Endothelial cell of umbilical vein (primary cell): ENCODE data around the gene LHX2. TPM values are rescaled to one million over a fixed set of nuclear protein-coding genes. Genes with fewer than 3 reads are reported as not detected.
A peak's percentile ranks its signal among the peaks of the same experiment; 100 is the strongest.

Experiments used
- BruUV-seq: library from RNA; stranded (reverse); fragments of 400-500 nt; replicated peaks from 2 replicates; lab custom pipeline; 2021; lab: Mats Ljungman, UMichigan
- CTCF ChIA-PET: fragments of 300-600, 350-600 bp; sonication (Branson Sonifier 250); formaldehyde crosslinking; loops from one replicate; lab custom pipeline; 2021; ENCODE audit warnings: antibody characterized with exemption, inconsistent platforms; lab: Charles Lee
- POLR2A ChIA-PET: fragments of 300-600, 350-600 bp; sonication (Branson Sonifier 250); formaldehyde crosslinking; loops from one replicate; lab custom pipeline; 2021; ENCODE audit warnings: antibody characterized with exemption, inconsistent platforms; lab: Charles Lee
- DNase-seq: peaks from one replicate; pipeline ENCODE4 v3.0.0-alpha.2; 2011; ENCODE audit warnings: low read depth, low spot score
- FAIRE-seq: peaks from 2 replicates; lab custom pipeline; 2011; peaks lifted over from hg19 to GRCh38; lab: Jason Lieb, UNC
- H2AFZ ChIP-seq: 2 replicates; pipeline ENCODE4 v1.6.0; 2012; ENCODE audit warnings: low read depth, low read length, control low read depth, inconsistent platforms
- H3K27ac ChIP-seq: 2 replicates; pipeline ENCODE4 v1.5.1; 2011; ENCODE audit warnings: low read depth, mild to moderate bottlenecking, control low read depth, low read length, moderate library complexity; ENCODE audit not compliant: insufficient read depth
- H3K27me3 ChIP-seq, 2 experiments: 2 replicates each; pipeline versions ENCODE4 v1.6.0 to v1.6.1; 2011; ENCODE audit warnings: low read length in 2 of 2, mixed read lengths in 1 of 2; ENCODE audit not compliant: control insufficient read depth in 2 of 2, insufficient read depth in 2 of 2
- H3K36me3 ChIP-seq, 2 experiments: 2 replicates in 1 of 2; 3 replicates in 1 of 2; pipeline ENCODE4 v1.5.1; 2011; ENCODE audit warnings: low read length in 2 of 2, mild to moderate bottlenecking in 1 of 2, moderate library complexity in 1 of 2; ENCODE audit not compliant: control insufficient read depth in 2 of 2, insufficient read depth in 2 of 2; ENCODE audit errors: extremely low read depth in 1 of 2
- H3K4me1 ChIP-seq: 3 replicates; pipeline ENCODE4 v1.5.1; 2011; ENCODE audit warnings: mild to moderate bottlenecking, low read length; ENCODE audit not compliant: control insufficient read depth, insufficient read depth; ENCODE audit errors: extremely low read depth
- H3K4me2 ChIP-seq: 2 replicates; pipeline ENCODE4 v1.6.1; 2011; ENCODE audit warnings: low read length, control low read depth, mixed read lengths; ENCODE audit not compliant: insufficient read depth
- H3K4me3 ChIP-seq, 3 experiments: fragments of 200-600 bp in 1 of 3; sonication (generic), shearing (Covaris generic) in 1 of 3; replicated peaks in 1 of 3; 2 replicates each; pipeline ENCODE4 v1.5.1; 2011 to 2016; ENCODE audit warnings: control low read depth in 3 of 3, low read length in 3 of 3, mild to moderate bottlenecking in 2 of 3, inconsistent platforms in 1 of 3, low read depth in 1 of 3, moderate library complexity in 1 of 3; ENCODE audit not compliant: insufficient read depth in 1 of 3
- H3K79me2 ChIP-seq: 2 replicates; pipeline ENCODE4 v1.6.0; 2012; ENCODE audit warnings: low read length, inconsistent platforms; ENCODE audit not compliant: control insufficient read depth, insufficient read depth
- H3K9ac ChIP-seq: replicated peaks from 2 replicates; pipeline ENCODE3; 2011; ENCODE audit warnings: low read length, control low read depth; ENCODE audit not compliant: insufficient read depth; ENCODE audit errors: extremely low read depth
- H3K9me1 ChIP-seq: replicated peaks from 3 replicates; pipeline ENCODE4 v1.6.0; 2011; ENCODE audit warnings: mild to moderate bottlenecking, low read length; ENCODE audit not compliant: control insufficient read depth, insufficient read depth; ENCODE audit errors: extremely low read depth
- H3K9me3 ChIP-seq: replicated peaks from 2 replicates; pipeline ENCODE4 v1.5.1; 2012; ENCODE audit warnings: low read length, inconsistent platforms; ENCODE audit not compliant: control insufficient read depth, insufficient read depth
- H4K20me1 ChIP-seq: replicated peaks from 2 replicates; pipeline ENCODE3; 2011; ENCODE audit warnings: mild to moderate bottlenecking, low read length; ENCODE audit not compliant: control insufficient read depth, insufficient read depth; ENCODE audit errors: extremely low read depth
- EZH2 ChIP-seq: IDR thresholded peaks from 2 replicates; pipeline ENCODE4 v1.6.1; 2012; ENCODE audit warnings: borderline replicate concordance, low read depth, mild to moderate bottlenecking, moderate library complexity, low read length, inconsistent platforms; ENCODE audit not compliant: severe bottlenecking
- FOS ChIP-seq: IDR thresholded peaks from 2 replicates; pipeline ENCODE4 v1.6.1; 2011; ENCODE audit warnings: mild to moderate bottlenecking, low read length, moderate library complexity, borderline replicate concordance; ENCODE audit not compliant: insufficient read depth
- POLR2A ChIP-seq: IDR thresholded peaks from 2 replicates; pipeline ENCODE4 v1.6.1; 2012; ENCODE audit warnings: low read depth, mild to moderate bottlenecking, control low read depth, low read length
- dilution Hi-C: fragments of 300-500 bp; cut with MboI; formaldehyde crosslinking; loops from one replicate; pipeline ENCODE4 v1.15.0; 2019; ENCODE audit warnings: low sequenced_read_pairs; ENCODE audit not compliant: extremely low pct_ligation_motif_present
- intact Hi-C: fragments of 100-400 bp; cut with micrococcal nuclease; formaldehyde crosslinking; loops from one replicate; pipeline ENCODE4 v1.10.0; 2022
- polyA plus RNA-seq, 4 experiments: library from polyadenylated mRNA; depleted of rRNA in 3 of 4; stranded (reverse) in 3 of 4; unstranded in 1 of 4; fragments of >200 nt; gene quantifications; 2 replicates each; pipeline versions ENCODE4 v1.2.1 to v1.2.3, GENCODE V29; 2011 to 2012; ENCODE audit warnings: missing spikeins in 1 of 4
- total RNA-seq: library from RNA; stranded (reverse); gene quantifications from 2 replicates; pipeline ENCODE4 v1.2.3, GENCODE V29; 2021
- TF ChIP-seq, protein P1 (sequence below), 2 donors: IDR thresholded peaks; 1 replicate in 1 of 2; 2 replicates in 1 of 2; pipeline ENCODE4 v1.5.1; 2011; ENCODE audit warnings: low read length in 2 of 2, mild to moderate bottlenecking in 2 of 2, moderate library complexity in 2 of 2, control low read depth in 1 of 2, inconsistent platforms in 1 of 2, low read depth in 1 of 2; ENCODE audit not compliant: insufficient read depth in 1 of 2; ENCODE audit errors: extremely low read depth in 1 of 2

Gene LHX2
- total and polyA plus RNA-seq, 2 donors (not counting 3 experiments of a cell fraction or from before 2014, with no cell fraction given): not detected

- no TSS peak for BruUV-seq
- ChIA-PET CTCF (interaction anchor here (1.0 kb wide), 1 partner anchor 21 kb away, joined by 6 read pairs; no protein-coding TSS in a partner anchor), POLR2A (no interaction called here)
- dilution Hi-C loops (no loop called here), intact Hi-C loops (loop anchor here (1.0 kb wide), 1 partner anchor 9 kb away; the partner anchor contains the start of gene LHX2)
- no peaks in the 10 kb centered on the region for H3K36me3 ChIP-seq
- no peaks in the 10 kb centered on the region for H3K9me1 ChIP-seq
- H4K20me1 ChIP-seq: no peaks in the 10 kb centered on the region
- H3K9me3 ChIP-seq: no peaks in the 10 kb centered on the region
- H3K27ac ChIP-seq: no peak overlapping the region
- H3K4me3 ChIP-seq: no peak overlapping the region
- DNase-seq (no peak), FAIRE-seq (no peak)
- H2AFZ ChIP-seq: no peak overlapping the region
- no peaks in the 10 kb centered on the region for H3K79me2 ChIP-seq
- H3K4me2 ChIP-seq: no peak overlapping the region
- H3K27me3 ChIP-seq: peaks cover 92 to 96% of the 10 kb centered on the region in 2 experiments
- TF ChIP-seq FOS: no peak
- TF ChIP-seq POLR2A: no peak
- TF ChIP-seq EZH2: peak; percentile 45
- TF ChIP-seq, protein P1, sequence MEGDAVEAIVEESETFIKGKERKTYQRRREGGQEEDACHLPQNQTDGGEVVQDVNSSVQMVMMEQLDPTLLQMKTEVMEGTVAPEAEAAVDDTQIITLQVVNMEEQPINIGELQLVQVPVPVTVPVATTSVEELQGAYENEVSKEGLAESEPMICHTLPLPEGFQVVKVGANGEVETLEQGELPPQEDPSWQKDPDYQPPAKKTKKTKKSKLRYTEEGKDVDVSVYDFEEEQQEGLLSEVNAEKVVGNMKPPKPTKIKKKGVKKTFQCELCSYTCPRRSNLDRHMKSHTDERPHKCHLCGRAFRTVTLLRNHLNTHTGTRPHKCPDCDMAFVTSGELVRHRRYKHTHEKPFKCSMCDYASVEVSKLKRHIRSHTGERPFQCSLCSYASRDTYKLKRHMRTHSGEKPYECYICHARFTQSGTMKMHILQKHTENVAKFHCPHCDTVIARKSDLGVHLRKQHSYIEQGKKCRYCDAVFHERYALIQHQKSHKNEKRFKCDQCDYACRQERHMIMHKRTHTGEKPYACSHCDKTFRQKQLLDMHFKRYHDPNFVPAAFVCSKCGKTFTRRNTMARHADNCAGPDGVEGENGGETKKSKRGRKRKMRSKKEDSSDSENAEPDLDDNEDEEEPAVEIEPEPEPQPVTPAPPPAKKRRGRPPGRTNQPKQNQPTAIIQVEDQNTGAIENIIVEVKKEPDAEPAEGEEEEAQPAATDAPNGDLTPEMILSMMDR (IDR thresholded peaks at IDR 0.05; ENCODE audit: extremely low read depth in 1 of 2, insufficient read depth in 1 of 2, low read depth in 1 of 2, low read length in 2 of 2): no peak
- no peak overlapping the region for H3K9ac ChIP-seq
- no peaks in the 10 kb centered on the region for H3K4me1 ChIP-seq
These were observed 8.4 kb downstream of the LHX2 start for GRCh38 chr9:124019771-124020519.
